Measurements from ENCODE around the gene NPHS1. TPM values are rescaled to one million over a fixed set of nuclear protein-coding genes. Genes with fewer than 3 reads are reported as not detected.

The NPHS1 gene
- total RNA-seq, 1 donor from 2014 or later: 0.92 TPM

DNA sequence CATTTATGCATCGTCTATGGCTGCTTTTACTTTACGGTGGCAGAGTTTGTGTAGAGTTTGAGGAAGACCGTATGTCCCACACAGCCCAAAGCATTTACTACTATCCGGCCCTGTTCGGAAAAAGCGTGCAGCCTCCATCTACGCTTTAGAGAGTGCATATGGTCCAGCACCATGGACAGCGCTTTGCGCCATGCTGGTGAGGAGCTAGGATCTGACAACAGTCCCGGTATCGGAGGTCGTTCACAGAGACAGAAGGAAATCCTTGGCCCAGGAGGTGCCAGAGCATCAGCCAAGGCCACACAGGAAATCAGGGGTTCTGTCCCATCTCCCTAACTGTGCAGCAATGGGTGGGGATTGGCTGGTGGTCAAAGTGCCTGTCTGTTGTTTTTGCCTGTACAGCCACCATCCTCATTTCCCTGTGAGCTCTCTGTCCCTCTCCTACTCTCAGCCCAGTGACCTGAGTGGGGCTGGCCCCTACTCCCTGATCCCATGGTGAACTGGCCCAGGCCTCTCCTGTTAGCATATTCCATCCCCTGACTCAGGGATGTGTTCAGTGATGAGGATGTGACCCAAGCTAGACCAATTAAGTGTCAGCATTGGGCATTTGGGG, 23.5 kb downstream of the NPHS1 start:
- TF ChIP-seq, protein P1, sequence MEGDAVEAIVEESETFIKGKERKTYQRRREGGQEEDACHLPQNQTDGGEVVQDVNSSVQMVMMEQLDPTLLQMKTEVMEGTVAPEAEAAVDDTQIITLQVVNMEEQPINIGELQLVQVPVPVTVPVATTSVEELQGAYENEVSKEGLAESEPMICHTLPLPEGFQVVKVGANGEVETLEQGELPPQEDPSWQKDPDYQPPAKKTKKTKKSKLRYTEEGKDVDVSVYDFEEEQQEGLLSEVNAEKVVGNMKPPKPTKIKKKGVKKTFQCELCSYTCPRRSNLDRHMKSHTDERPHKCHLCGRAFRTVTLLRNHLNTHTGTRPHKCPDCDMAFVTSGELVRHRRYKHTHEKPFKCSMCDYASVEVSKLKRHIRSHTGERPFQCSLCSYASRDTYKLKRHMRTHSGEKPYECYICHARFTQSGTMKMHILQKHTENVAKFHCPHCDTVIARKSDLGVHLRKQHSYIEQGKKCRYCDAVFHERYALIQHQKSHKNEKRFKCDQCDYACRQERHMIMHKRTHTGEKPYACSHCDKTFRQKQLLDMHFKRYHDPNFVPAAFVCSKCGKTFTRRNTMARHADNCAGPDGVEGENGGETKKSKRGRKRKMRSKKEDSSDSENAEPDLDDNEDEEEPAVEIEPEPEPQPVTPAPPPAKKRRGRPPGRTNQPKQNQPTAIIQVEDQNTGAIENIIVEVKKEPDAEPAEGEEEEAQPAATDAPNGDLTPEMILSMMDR (IDR thresholded peaks at IDR 0.05; ENCODE audit: insufficient read depth, low read length, poor library complexity, severe bottlenecking): no peak
- peak; percentile 4 for DNase-seq (ENCODE audit: low read depth)
- Histone ChIP-seq H3K27me3 (ENCODE audit: control insufficient read depth, insufficient read depth, low read length) (no peaks in the 10 kb centered on the region), H3K4me3 (ENCODE audit: low read depth, low read length) (no peak overlapping the region), H3K36me3 (ENCODE audit: control insufficient read depth, insufficient read depth, low read length) (no peaks in the 10 kb centered on the region)

DNA sequence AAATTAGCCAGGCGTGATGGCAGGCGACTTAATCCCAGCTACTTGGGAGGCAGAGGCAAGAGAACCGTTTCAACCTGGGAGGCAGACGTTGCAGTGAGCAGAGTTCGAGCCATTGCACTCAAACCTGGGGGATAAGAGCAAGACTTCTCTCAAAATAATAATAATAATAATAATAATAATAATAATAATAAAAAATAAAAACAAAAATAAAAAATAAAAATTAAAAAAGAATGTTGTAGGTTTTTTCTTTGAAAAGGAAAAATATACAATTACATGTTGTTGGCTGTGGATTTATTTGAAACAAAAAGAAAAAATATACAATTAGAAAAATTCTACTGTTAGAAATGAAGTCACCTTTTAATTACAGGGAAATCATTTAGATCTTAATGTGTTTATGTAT, 28.2 kb downstream of the NPHS1 start:
- no peaks in the 10 kb centered on the region for H3K27me3 ChIP-seq (ENCODE audit: control insufficient read depth, insufficient read depth, low read length)
- no peak overlapping the region for H3K4me3 ChIP-seq (ENCODE audit: low read depth, low read length)
- no peak for DNase-seq (ENCODE audit: low read depth)
- H3K36me3 ChIP-seq (ENCODE audit: control insufficient read depth, insufficient read depth, low read length): no peaks in the 10 kb centered on the region
- TF ChIP-seq, protein P1 (IDR thresholded peaks at IDR 0.05; ENCODE audit: insufficient read depth, low read length, poor library complexity, severe bottlenecking): no peak

DNA sequence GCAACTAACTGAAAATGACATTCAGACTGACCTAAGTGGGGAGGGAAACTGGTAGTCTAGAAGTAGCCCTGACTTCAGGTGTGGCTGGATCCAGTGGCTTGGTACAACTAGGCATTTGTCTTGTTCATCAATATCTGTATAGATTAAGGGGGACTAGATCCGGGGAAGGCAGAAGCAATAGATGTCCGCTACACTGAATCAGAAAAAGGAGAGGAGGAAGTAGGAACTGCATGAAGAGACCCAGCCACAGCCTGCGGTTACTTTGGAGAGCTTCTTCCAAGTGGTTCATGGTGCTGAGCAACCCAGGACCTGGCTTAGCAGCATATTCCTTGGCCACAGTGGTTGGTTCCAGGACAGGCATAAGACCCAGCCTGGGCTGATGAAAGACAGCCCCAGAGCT, 29.7 kb downstream of the NPHS1 start:
- Histone ChIP-seq H3K27me3 (ENCODE audit: control insufficient read depth, insufficient read depth, low read length) (peaks cover 3% of the 10 kb centered on the region), H3K4me3 (ENCODE audit: low read depth, low read length) (no peak overlapping the region), H3K36me3 (ENCODE audit: control insufficient read depth, insufficient read depth, low read length) (no peaks in the 10 kb centered on the region)
- no peak for DNase-seq (ENCODE audit: low read depth)
- TF ChIP-seq, protein P1 (IDR thresholded peaks at IDR 0.05; ENCODE audit: insufficient read depth, low read length, poor library complexity, severe bottlenecking): no peak

DNA sequence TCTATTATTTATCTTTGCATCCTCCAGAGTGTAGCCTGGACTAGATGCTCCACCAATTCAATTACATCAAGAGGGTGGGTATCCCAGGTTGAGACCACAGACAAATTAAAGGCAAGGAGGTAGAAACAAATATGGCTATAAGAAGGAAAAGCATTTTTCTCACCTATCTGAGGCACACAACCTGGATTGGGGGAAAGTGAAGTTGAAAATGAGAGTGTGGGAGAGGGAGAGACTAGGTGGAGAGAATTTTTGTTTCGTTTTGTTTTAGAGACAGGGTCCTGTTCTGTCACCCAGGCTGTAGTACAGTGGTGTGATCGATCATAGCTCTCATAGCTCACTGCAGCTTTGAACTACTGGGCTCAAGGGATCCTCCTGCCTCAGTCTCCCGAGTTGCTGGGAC, 33.9 kb downstream of the NPHS1 start:
- no peak for DNase-seq (ENCODE audit: low read depth)
- Histone ChIP-seq H3K27me3 (ENCODE audit: control insufficient read depth, insufficient read depth, low read length) (peaks cover 6% of the 10 kb centered on the region), H3K36me3 (ENCODE audit: control insufficient read depth, insufficient read depth, low read length) (no peaks in the 10 kb centered on the region), H3K4me3 (ENCODE audit: low read depth, low read length) (no peak overlapping the region)
- TF ChIP-seq, protein P1 (IDR thresholded peaks at IDR 0.05; ENCODE audit: insufficient read depth, low read length, poor library complexity, severe bottlenecking): no peak

DNA sequence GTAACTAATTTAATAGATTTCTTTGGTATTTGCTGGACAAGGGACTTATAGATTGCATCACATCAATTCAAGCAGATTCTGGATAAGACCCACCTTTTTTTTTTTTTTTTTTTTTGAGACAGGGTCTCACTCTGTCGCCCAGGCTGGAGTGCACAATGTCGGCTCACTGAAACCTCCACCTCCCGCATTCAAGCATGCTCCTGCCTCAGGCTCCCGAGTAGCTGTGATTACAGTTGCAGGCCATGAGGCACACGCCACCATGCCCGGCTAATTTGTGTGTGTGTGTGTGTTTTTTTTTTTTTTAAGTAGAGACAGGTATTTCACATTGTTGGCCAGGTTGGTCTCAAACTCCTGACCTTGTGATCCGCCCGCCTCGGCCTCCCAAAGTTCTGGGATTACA, 35.5 kb downstream of the NPHS1 start:
- H3K36me3 ChIP-seq (ENCODE audit: control insufficient read depth, insufficient read depth, low read length): no peaks in the 10 kb centered on the region
- no peak for DNase-seq (ENCODE audit: low read depth)
- H3K27me3 ChIP-seq (ENCODE audit: control insufficient read depth, insufficient read depth, low read length): peaks cover 12% of the 10 kb centered on the region
- TF ChIP-seq, protein P1 (IDR thresholded peaks at IDR 0.05; ENCODE audit: insufficient read depth, low read length, poor library complexity, severe bottlenecking): no peak
- H3K4me3 ChIP-seq (ENCODE audit: low read depth, low read length): no peak overlapping the region

DNA sequence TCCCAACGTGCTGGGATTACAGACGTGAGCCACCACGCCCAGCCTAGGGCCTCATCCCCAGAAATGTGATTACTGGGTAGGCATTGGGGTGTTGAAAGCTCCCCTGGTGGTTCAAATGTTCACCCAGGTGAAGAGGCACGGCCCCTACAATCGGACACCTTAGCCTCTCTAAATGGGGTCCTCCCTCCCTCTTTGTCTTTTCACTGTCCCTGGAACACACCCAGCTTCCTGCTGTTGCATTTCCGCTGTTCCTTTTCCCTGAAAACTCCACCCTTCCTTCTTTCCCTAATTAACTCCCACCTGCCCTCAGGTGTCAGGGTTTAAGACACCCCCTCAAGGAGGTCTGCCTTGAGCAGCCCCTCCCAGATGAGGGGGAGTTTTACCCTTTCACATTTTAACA, 36.0 kb downstream of the NPHS1 start:
- DNase-seq (ENCODE audit: low read depth): no peak
- TF ChIP-seq, protein P1 (IDR thresholded peaks at IDR 0.05; ENCODE audit: insufficient read depth, low read length, poor library complexity, severe bottlenecking): no peak
- Histone ChIP-seq H3K36me3 (ENCODE audit: control insufficient read depth, insufficient read depth, low read length) (no peaks in the 10 kb centered on the region), H3K4me3 (ENCODE audit: low read depth, low read length) (no peak overlapping the region), H3K27me3 (ENCODE audit: control insufficient read depth, insufficient read depth, low read length) (peaks cover 12% of the 10 kb centered on the region)
